ENCODE measurements around the gene CCDC188. TPM values are rescaled to one million over a fixed set of nuclear protein-coding genes. Genes with fewer than 3 reads are reported as not detected.

The CCDC188 gene
- total and polyA plus RNA-seq, 2 of the 8 experiments (the other 6 are each of a cell fraction or from before 2014, with no cell fraction given) = not detected

DNA sequence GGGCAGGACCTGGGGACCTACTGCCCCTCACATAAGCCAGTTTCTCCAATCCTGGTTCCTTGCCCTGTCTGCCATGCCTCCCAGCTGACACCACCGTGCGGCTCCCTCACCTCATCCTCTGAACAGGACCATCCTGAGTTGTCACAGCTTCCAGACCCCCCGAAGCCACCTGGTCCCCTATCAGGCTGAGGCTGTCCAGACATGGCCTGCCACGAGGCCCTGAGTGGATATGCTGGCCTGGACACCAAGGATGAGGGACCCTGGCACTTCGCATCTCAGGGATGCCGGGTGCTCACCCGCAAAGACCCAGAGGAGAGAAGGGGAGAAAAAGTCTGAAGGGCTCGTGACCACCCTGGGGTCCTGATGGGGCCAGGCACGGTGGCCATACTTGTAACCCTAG, 15.8 kb upstream of the CCDC188 start:
- DNase-seq (ENCODE audit: low read depth in 1 of 2, low spot score in 2 of 2) (no peak), FAIRE-seq (no peak)
- H3K4me2 ChIP-seq (ENCODE audit: insufficient read depth in 1 of 2, low read depth in 2 of 2, low read length in 2 of 2) = no peak overlapping the region
- no peak overlapping the region; the same call in 1 of the 2 replicates for H2BK5ac ChIP-seq (ENCODE audit: low read depth, low read length)
- H3K4ac ChIP-seq (replicated peaks; ENCODE audit: insufficient read length, low read depth, low read length) = no peak overlapping the region
- H4K8ac ChIP-seq (ENCODE audit: extremely low read depth, insufficient read depth, low read length) = no peak overlapping the region
- H4K91ac ChIP-seq (replicated peaks; ENCODE audit: insufficient read length, low read length) = no peak overlapping the region
- no peaks in the 10 kb centered on the region for H3K36me3 ChIP-seq (ENCODE audit: control insufficient read depth in 2 of 4, insufficient read depth in 4 of 4, low read length in 3 of 4)
- H3K56ac ChIP-seq (replicated peaks; ENCODE audit: insufficient read length, low read depth, low read length) = no peak overlapping the region
- peaks cover 15% of the 10 kb centered on the region; the same call in 1 of the 2 replicates for H3K23me2 ChIP-seq (ENCODE audit: low read depth, low read length)
- CTCF ChIA-PET (ENCODE audit: partially characterized antibody) = interaction anchor here (1.0 to 2.7 kb wide), 4 partner anchors 9 to 72 kb away, joined by 3 to 11 read pairs (median 7); no protein-coding TSS in a partner anchor
- no peak overlapping the region for H2BK120ac ChIP-seq (replicated peaks; ENCODE audit: low read depth, low read length)
- H3K18ac ChIP-seq (ENCODE audit: extremely low read depth, low read length) = no peak overlapping the region
- H2BK20ac ChIP-seq (ENCODE audit: low read length) = no peak overlapping the region
- H4K20me1 ChIP-seq (replicated peaks in 1 of 2; ENCODE audit: control insufficient read depth in 1 of 2, insufficient read depth in 2 of 2, low read length in 2 of 2) = peaks cover 0 to 1% of the 10 kb centered on the region in 2 experiments
- H2BK12ac ChIP-seq (ENCODE audit: low read depth, low read length) = no peak overlapping the region
- no peak overlapping the region for H4K5ac ChIP-seq (ENCODE audit: insufficient read length, low read depth, low read length)
- POLR2A ChIA-PET (ENCODE audit: partially characterized antibody) = no interaction called here
- H2AK5ac ChIP-seq (ENCODE audit: low read depth, low read length) = no peak overlapping the region
- no peak overlapping the region for H3K23ac ChIP-seq (ENCODE audit: insufficient read length)
- no peak overlapping the region for H3K4me3 ChIP-seq (ENCODE audit: extremely low read depth in 1 of 4, insufficient read depth in 2 of 4, low read depth in 3 of 4, low read length in 4 of 4)
- H3K4me1 ChIP-seq (replicated peaks in 1 of 4; ENCODE audit: control insufficient read depth in 3 of 4, insufficient read depth in 4 of 4, low read length in 3 of 4) = no peaks in the 10 kb centered on the region
- no peak overlapping the region for H3K14ac ChIP-seq (ENCODE audit: insufficient read length)
- 92% methylated on average over 8 of the region's 9 CpGs; no CpG with 5 or more reads in 1 of the 2 experiments for WGBS, 2 experiments (ENCODE audit: extremely low coverage in 1 of 2, insufficient coverage in 1 of 2, insufficient read length in 1 of 2, insufficient replicate concordance in 2 of 2, low coverage in 1 of 2, low lambda C conversion rate in 2 of 2, missing lambda C conversion rate in 1 of 2)
- H3K27ac ChIP-seq (ENCODE audit: low read depth, low read length) = no peak overlapping the region
- H2AFZ ChIP-seq (ENCODE audit: low read length) = no peak overlapping the region
- H2BK15ac ChIP-seq (ENCODE audit: low read length) = no peak overlapping the region
- H3K27me3 ChIP-seq (replicated peaks in 1 of 4; ENCODE audit: control insufficient read depth in 3 of 4, extremely low read depth in 1 of 4, insufficient read depth in 3 of 4, low read length in 3 of 4) = no peaks in the 10 kb centered on the region
- no peak overlapping the region for H3K9ac ChIP-seq (replicated peaks in 1 of 4; ENCODE audit: extremely low read depth in 1 of 4, low read depth in 3 of 4, low read length in 3 of 4)
- no peaks in the 10 kb centered on the region for H3K79me1 ChIP-seq (ENCODE audit: low read depth, low read length)
- no peaks in the 10 kb centered on the region; a peak in 1 of 4 replicates for H3K9me3 ChIP-seq (ENCODE audit: insufficient read depth in 2 of 2, low read depth in 1 of 2, low read length in 1 of 2)
- H3K79me2 ChIP-seq (ENCODE audit: control insufficient read depth in 1 of 2, insufficient read depth in 2 of 2, low read length in 2 of 2) = no peaks in the 10 kb centered on the region
- TF ChIP-seq, protein P1, sequence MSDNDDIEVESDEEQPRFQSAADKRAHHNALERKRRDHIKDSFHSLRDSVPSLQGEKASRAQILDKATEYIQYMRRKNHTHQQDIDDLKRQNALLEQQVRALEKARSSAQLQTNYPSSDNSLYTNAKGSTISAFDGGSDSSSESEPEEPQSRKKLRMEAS (IDR thresholded peaks at IDR 0.05) = no peak
- TF ChIP-seq TAF1 (IDR thresholded peaks at IDR 0.05; ENCODE audit: low read depth, low read length) (no peak), CTBP2 (IDR thresholded peaks at IDR 0.05; ENCODE audit: borderline replicate concordance, insufficient read depth, insufficient read length, low read length) (no peak), RBBP5 (IDR thresholded peaks at IDR 0.05; ENCODE audit: borderline replicate concordance, low read depth, low read length) (no peak), CBX5 (IDR thresholded peaks at IDR 0.05; ENCODE audit: low read depth, low read length) (no peak), SIX5 (IDR thresholded peaks at IDR 0.05; ENCODE audit: low read depth, low read length) (no peak), MAFK (IDR thresholded peaks at IDR 0.05; ENCODE audit: low read depth, low read length) (no peak), SP1 (IDR thresholded peaks at IDR 0.05; ENCODE audit: low read depth, low read length) (no peak), SIN3A (conservative IDR thresholded peaks at IDR 0.05 in 1 of 2, IDR thresholded peaks at IDR 0.05 in 1 of 2; ENCODE audit: low read depth in 1 of 2, low read length in 2 of 2) (no peak), SUZ12 (IDR thresholded peaks at IDR 0.05; ENCODE audit: low read length) (no peak), SP4 (IDR thresholded peaks at IDR 0.05; ENCODE audit: low read length) (no peak), TAF7 (optimal IDR thresholded peaks at IDR 0.05; ENCODE audit: borderline replicate concordance, low read depth, low read length) (no peak), YY1 (IDR thresholded peaks at IDR 0.05; ENCODE audit: low read depth, low read length) (no peak)
